Activated CD8-positive, alpha-beta memory T cell treated with anti-CD3 and anti-CD28 coated beads for 36 hours (primary cell): ENCODE measurements around the gene CACNA1I. TPM values are rescaled to one million over a fixed set of nuclear protein-coding genes. Genes with fewer than 3 reads are reported as not detected.

Source experiments
- CTCF ChIA-PET: fragments of 350-600 bp; sonication (Branson Sonifier 250); formaldehyde crosslinking; loops from one replicate; lab custom pipeline; 2021; ENCODE audit warnings: antibody characterized with exemption; lab: Charles Lee
- POLR2A ChIA-PET: fragments of 350-600 bp; sonication (Branson Sonifier 250); formaldehyde crosslinking; loops from one replicate; lab custom pipeline; 2021; ENCODE audit warnings: antibody characterized with exemption; lab: Charles Lee
- total RNA-seq, 2 experiments: library from RNA; stranded (reverse); gene quantifications; one replicate each; pipeline ENCODE4 v1.2.3, GENCODE V29; 2021

The CACNA1I gene
- total RNA-seq, 2 experiments from 2014 or later = 0.19 TPM

- ChIA-PET POLR2A (no interaction called here), CTCF (no interaction called here)
These were observed 10.2 kb downstream of the CACNA1I start for GRCh38 chr22:39580795-39581194.

GRCh38 chr22:39581303-39581702 is 10.8 kb downstream of the CACNA1I start:
- ChIA-PET CTCF (no interaction called here), POLR2A (no interaction called here)

DNA sequence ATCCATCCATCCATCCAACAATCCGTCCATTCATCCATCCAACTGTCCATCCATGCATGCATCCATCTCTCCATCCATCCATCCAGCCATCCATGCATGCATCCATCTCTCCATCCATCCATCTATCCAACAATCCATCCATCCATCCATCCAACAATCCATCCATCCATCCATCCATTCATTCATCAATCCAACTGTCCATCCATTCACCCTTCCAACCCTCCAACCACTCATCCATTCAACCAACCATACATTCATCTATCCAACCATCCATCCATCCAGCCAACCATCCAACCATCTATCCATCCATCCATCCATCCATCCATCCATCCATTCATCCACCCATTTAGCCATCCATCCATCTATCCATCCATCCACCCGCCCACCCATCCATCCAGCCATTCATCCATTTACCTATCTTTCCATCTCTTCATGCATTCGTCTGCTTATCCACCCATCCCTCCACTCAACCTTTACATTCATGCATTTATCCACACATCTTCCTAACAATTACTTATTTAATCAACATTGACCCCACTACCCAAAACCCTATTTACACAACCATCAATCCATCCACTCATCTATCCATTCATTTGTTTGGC is 12.6 kb downstream of the CACNA1I start:
- ChIA-PET CTCF (no interaction called here), POLR2A (no interaction called here)

- ChIA-PET CTCF (no interaction called here), POLR2A (no interaction called here)
These were observed 19.3 kb downstream of the CACNA1I start for GRCh38 chr22:39589875-39590274.

DNA sequence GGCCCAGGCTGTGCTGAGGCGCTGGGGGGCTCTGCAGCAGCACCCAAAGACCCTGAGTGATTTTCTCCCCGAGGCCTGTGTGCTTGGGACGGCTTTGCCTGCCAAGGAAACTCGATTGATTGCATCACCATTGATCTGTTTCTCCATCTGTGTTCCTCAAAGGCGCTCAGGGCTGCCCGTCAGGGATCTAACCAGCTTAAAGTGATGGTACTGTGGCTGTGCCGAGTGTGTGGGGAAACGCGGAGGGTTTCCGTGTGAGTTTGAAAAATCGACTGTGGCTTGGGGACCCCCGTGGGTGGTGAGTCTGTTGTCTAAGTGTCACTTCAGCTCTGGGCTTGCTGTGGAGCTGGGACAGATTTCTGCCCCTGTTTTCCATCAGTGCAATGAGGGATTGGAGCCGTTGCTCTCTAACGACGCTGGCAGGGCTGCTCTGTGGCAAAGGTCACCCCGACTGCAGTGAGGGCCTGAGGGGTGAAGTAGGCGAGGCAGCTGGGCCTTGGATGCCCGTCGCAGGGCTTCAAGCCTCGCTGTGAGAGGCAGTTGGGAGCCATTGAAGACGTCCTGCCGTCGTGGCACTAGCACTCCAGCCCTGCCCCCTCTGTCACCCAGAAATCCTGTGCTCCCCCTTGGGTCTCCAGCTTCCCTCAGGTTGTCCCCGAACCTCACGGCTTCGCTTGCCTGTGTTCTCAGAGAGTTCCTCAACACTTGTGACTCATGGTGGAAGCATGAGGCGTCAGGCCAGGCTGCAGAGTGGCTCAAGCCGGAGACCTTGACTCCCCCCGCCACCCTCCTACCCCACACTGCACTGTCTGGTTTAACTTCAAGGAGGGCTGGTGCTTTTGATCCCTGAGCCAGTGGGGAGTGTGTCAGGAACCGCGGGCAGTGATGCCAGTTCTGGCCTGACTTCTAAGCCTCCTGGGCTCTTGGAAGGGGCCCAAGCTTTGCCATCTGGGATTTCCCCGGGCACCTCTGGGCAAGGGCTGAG is 21.8 kb downstream of the CACNA1I start:
- POLR2A ChIA-PET = no interaction called here
- CTCF ChIA-PET = interaction anchor here (0.6 kb wide), 1 partner anchor 347 kb away, joined by 4 read pairs; no protein-coding TSS in a partner anchor

- POLR2A ChIA-PET = no interaction called here
- CTCF ChIA-PET = no interaction called here
These were observed 22.7 kb downstream of the CACNA1I start for GRCh38 chr22:39593066-39593930.

GRCh38 chr22:39593931-39594285 is 23.4 kb downstream of the CACNA1I start:
- POLR2A ChIA-PET = no interaction called here
- CTCF ChIA-PET = no interaction called here

DNA sequence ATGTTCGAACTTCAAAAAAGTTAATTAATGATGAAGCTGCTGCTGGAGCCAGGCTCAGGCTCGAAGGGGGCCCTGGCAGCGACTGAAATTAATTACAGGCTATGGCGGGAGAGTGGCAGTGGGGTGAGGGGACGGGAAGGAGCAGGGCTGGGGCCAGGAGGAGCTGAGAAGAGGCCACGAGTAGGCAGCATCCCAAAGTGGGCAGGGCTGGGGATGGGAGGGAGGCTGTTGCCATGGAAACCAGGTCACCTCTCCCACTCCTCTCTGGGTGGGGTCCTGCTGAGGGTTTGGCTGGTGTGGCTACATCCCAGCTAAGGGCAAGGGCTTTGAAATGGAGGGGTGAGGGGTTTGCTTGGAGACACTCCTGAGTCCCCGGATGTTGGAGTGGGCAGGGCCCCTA is 23.9 kb downstream of the CACNA1I start:
- CTCF ChIA-PET = no interaction called here

DNA sequence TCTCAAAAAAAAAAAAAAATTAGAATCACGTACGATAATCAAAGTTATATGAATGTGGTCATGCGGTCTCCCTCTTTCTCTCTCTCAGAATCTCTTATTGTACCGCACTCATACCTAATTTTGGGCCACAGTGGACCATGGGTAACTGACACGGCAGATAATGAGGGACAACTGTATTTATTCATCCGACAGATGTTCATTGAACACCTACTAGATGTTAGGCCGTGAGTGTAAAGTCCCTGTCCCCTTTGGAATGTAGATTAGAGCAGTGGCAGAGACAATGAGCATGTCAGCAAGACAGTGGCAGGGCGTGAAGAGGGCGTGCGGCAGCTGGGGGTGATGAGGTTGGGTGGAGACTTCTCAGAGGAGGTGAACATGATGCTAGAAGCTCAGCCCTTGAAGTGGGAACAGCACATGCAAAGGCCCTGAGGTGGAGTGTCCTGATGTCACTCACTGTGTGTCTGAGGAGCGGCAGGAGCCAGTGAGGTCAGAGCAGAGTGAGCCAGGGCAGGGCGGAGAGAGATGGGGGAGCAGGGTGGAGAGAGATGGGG is 25.1 kb downstream of the CACNA1I start:
- ChIA-PET POLR2A (no interaction called here), CTCF (no interaction called here)

More for the DNA sequence above, 23.9 kb downstream of the CACNA1I start:
- POLR2A ChIA-PET = no interaction called here

DNA sequence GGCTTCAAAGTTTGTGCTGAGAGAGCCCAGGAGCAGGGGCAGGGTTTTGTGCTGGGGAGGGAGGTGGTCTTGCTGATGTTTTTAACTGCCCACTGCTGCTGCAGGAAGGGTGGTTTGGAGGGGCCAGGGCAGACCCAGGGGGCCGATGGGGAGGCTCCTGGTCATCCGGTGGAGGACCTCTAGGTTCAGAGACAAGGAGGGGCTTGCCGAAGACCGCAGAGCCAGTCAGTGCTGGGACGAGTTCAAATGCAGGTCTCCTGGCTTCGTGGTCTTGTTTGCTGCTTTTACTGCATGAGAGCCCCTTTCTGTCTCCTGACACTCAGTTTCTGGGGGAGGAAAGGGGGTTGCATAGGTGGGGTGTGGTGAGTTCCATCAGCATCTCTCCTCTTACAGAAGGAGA is 26.0 kb downstream of the CACNA1I start:
- CTCF ChIA-PET = no interaction called here
- POLR2A ChIA-PET = no interaction called here

- ChIA-PET POLR2A (no interaction called here), CTCF (no interaction called here)
These were observed 26.8 kb downstream of the CACNA1I start for GRCh38 chr22:39597236-39597869.

DNA sequence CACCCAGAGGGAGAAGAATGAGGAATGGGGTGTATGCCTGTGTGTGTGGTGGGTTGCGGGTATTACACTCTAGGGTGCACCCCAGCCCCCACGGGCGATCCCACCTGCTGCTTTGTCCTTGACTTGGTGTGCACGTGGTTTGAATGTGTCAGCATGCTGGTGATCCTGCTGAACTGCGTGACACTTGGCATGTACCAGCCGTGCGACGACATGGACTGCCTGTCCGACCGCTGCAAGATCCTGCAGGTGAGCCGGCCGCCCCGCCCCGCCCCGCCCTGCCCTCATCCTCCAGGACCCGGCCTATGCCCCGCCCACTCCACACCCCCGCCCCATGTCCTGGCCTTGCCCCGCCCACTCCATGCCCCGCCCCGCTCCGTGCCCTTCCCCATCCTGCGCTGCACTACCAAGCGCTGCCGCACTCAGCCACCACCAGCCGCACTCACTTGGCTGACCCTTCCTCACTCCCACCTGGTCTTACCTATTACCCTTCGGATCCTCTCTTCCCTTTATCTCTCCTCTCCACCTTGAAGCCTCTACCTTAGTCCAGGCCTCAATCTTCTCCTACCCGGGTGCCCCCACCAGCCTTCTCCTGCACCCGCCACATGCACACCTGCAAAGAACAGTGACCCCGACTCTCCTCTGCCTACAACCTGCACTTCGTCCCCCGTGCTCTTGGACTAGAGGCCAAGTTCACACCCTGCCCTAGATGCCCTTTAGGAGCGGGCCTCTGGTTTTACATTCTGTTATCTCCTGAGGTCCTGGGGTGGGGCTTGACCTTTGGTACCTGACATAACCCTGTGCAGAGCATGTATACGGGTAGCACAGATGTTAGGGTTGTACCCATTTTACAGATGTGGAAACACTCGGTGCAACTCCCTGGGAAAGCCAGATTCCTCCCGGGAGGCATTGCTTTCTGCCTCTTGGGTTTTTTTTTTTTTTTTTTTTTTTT is 27.7 kb downstream of the CACNA1I start:
- POLR2A ChIA-PET = no interaction called here
- CTCF ChIA-PET = interaction anchor here (0.7 kb wide), 1 partner anchor 422 kb away, joined by 5 read pairs; no protein-coding TSS in a partner anchor

- CTCF ChIA-PET = no interaction called here
- POLR2A ChIA-PET = no interaction called here
These were observed 30.1 kb downstream of the CACNA1I start for GRCh38 chr22:39600491-39601179.

- POLR2A ChIA-PET = no interaction called here
- CTCF ChIA-PET = no interaction called here
These were observed 30.6 kb downstream of the CACNA1I start for GRCh38 chr22:39601180-39601535.

- ChIA-PET POLR2A (no interaction called here), CTCF (no interaction called here)
These were observed 32.8 kb downstream of the CACNA1I start for GRCh38 chr22:39603345-39603744.

- CTCF ChIA-PET = no interaction called here
- POLR2A ChIA-PET = no interaction called here
These were observed 39.7 kb downstream of the CACNA1I start for GRCh38 chr22:39610246-39610645.

GRCh38 chr22:39610766-39611165 is 40.2 kb downstream of the CACNA1I start:
- ChIA-PET POLR2A (no interaction called here), CTCF (no interaction called here)

DNA sequence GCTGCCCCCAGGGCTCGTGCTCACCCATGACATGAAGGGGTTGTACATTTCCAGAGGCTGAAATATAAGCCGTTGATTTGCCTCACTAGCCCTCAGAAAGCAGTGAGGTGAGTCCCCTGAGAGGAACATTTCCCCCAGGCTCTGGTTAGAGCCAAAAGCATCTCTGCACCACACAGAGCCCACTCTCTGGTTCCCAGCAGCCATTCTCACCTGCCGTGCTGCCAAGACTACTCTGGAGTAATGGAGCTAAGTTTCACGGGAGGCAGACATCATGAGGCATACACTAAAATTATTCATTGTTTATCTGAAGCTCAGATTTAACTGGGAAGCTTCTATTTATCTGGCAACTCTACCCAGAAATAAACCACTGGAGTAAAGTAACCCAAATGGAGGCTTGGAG is 40.8 kb downstream of the CACNA1I start:
- ChIA-PET CTCF (no interaction called here), POLR2A (no interaction called here)
